Smooth muscle cell of the coronary artery (primary cell): ENCODE data around the gene MBD2. TPM values are rescaled to one million over a fixed set of nuclear protein-coding genes. Genes with fewer than 3 reads are reported as not detected.

ENCODE experiments used
- total RNA-seq: library from RNA; depleted of rRNA; stranded (reverse); fragments of >200 nt; gene quantifications from 2 replicates; pipeline ENCODE4 v1.2.3, GENCODE V29; 2014; ENCODE audit warnings: low replicate concordance

MBD2 gene
- 95.5 and 292 TPM in 2 replicates for total RNA-seq

GRCh38 chr18:54224379-54225014 is at the start of gene MBD2:
TSS of gene MBD2 (minus strand) at chr18:54224669. CDS start at chr18:54224559, 110 bp downstream.

Other genes starting within 250 kb of the MBD2 start
- 15.6 and 17.7 TPM in 2 replicates for gene POLI, start 44.8 kb upstream of the MBD2 start, total RNA-seq
- gene STARD6, start 133.2 kb upstream of the MBD2 start, total RNA-seq = 0.15 TPM in 1 of 2 replicates, not detected in the other
- gene C18orf54, start 133.2 kb upstream of the MBD2 start, total RNA-seq = 0.70 and 1.8 TPM in 2 replicates